ENCODE results near the gene HDGFL3. TPM values are rescaled to one million over a fixed set of nuclear protein-coding genes. Genes with fewer than 3 reads are reported as not detected.

Gene HDGFL3
- total and polyA plus RNA-seq, 2 experiments from 2014 or later = 68.6 to 135 TPM

- no peak for TF ChIP-seq ZNF462 (CRISPR knock-in tag; IDR thresholded peaks at IDR 0.05)
Measured at GRCh38 chr15:83153288-83153687, 54.3 kb downstream of the HDGFL3 start (continued).

GRCh38 chr15:83144771-83145170, 62.9 kb downstream of the HDGFL3 start:
- H3F3A ChIP-seq (replicated peaks; ENCODE audit: low read depth) = no peaks in the 10 kb centered on the region; the same call in 1 of the 2 replicates
- H3K79me2 ChIP-seq (replicated peaks; ENCODE audit: insufficient read depth) = no peaks in the 10 kb centered on the region
- no peak overlapping the region for H3K4me3 ChIP-seq
- Mint-ChIP-seq H3K4me3 (no peak overlapping the region), H3K27me3 (ENCODE audit: insufficient read depth, low read depth, poor library complexity) (no peaks in the 10 kb centered on the region), H3K9me3 (no peaks in the 10 kb centered on the region; the same call in 2 of the 3 replicates), H3K27ac (no peak overlapping the region), H3K36me3 (ENCODE audit: low read depth) (peaks cover 70% of the 10 kb centered on the region), H3K4me1 (peaks cover 6% of the 10 kb centered on the region; the same call in 2 of the 3 replicates)
- H4K20me1 ChIP-seq (replicated peaks; ENCODE audit: insufficient read depth) = 0 out of 2 replicates have a peak, but pooled peaks cover 4% of the 10 kb centered on the region
- ATAC-seq (peak; percentile 32; the same call in 1 of the 3 replicates), DNase-seq (ENCODE audit: low spot score) (peak; percentile 28)
- H3K27ac ChIP-seq (ENCODE audit: low read depth) = no peak overlapping the region
- no peaks in the 10 kb centered on the region for H3K4me1 ChIP-seq (ENCODE audit: insufficient read depth)
- H3K9me2 ChIP-seq (ENCODE audit: insufficient read depth) = no peaks in the 10 kb centered on the region
- H3K27me3 ChIP-seq (ENCODE audit: insufficient read depth) = no peaks in the 10 kb centered on the region
- peaks cover 13% of the 10 kb centered on the region for H3K36me3 ChIP-seq (ENCODE audit: insufficient read depth)
- H2AFZ ChIP-seq = no peak overlapping the region
- H3K4me2 ChIP-seq = no peak overlapping the region
- TF ChIP-seq CTCF (conservative IDR thresholded peaks at IDR 0.05; ENCODE audit: low read depth in 2 of 2) (no peak), ZNF114 (CRISPR knock-in tag; IDR thresholded peaks at IDR 0.05) (no peak), NANOG (IDR thresholded peaks at IDR 0.05; ENCODE audit: borderline replicate concordance) (no peak), STAT1 (IDR thresholded peaks at IDR 0.05; ENCODE audit: unreplicated experiment) (no peak), JUNB (IDR thresholded peaks at IDR 0.05; ENCODE audit: unreplicated experiment) (no peak), EZH2 (IDR thresholded peaks at IDR 0.05; ENCODE audit: low read depth, unreplicated experiment) (no peak), ZNF331 (CRISPR knock-in tag; IDR thresholded peaks at IDR 0.05; ENCODE audit: low read depth) (no peak), CREB1 (CRISPR knock-in tag; IDR thresholded peaks at IDR 0.05; ENCODE audit: low read depth) (no peak), POLR2AphosphoS5 (IDR thresholded peaks at IDR 0.05; ENCODE audit: low read depth) (no peak)
